HG02884 (cell line): ENCODE data around the gene PCNX2.
"Not testable (repeated sequence)": the region's sequence is repeated elsewhere in the genome, so short reads cannot be mapped to it uniquely, and the experiment has no call there.

Source experiments
- ATAC-seq: cut with Tn5 transposase; IDR thresholded peaks from one replicate; pipeline ENCODE4 v1.9.1; 2021; ENCODE audit warnings: mild to moderate bottlenecking, moderate library complexity; ENCODE audit not compliant: unreplicated experiment

The PCNX2 gene

GRCh38 chr1:233107716-233108130, 187.8 kb downstream of the PCNX2 start:
- not testable (repeated sequence) for ATAC-seq

- ATAC-seq = no peak
These were observed 188.3 kb downstream of the PCNX2 start for GRCh38 chr1:233107130-233107660.

- ATAC-seq = no peak
These were observed 190.3 kb downstream of the PCNX2 start for GRCh38 chr1:233105225-233105624.

DNA sequence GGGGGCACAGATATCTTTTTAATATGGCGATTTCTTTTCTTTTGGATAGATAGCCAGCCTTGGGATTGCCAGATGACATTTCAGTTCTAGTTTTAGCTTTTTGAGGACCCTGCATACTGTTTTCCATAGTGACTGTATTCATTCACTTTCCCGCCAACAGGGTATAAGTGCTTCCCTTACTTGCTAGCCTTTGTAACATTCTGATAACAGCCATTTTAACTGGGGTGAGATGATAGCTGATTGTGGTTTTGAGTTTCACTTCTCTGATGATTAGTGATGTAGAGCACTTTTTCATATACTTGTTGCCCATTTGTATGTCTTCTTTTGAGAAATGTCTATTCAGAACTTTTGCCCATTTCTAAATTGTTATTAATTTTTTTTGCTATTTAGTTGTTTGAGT, 193.2 kb downstream of the PCNX2 start:
- no peak for ATAC-seq

- ATAC-seq = no peak
These were observed 197.5 kb downstream of the PCNX2 start for GRCh38 chr1:233097959-233098580.

GRCh38 chr1:233097546-233097945, 198.0 kb downstream of the PCNX2 start:
- ATAC-seq = no peak

DNA sequence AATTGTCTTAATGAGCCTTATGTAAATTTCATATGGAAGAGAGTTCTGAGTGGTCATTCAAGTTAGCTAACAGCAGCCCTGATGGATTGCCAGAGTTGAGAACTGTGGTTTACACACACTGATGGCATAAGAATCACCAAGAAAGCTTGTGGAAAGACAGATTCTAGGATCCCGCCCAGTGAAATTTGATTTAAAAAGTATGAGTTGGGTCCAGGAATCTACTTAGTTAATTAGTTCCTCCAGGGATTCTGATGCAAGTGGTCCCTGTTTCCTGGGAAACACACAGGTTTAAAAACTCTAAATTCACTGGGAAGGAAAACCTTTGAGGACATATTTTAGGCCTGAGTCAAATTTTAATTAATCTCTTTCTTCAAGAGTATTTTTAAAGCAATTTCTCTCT, 200.8 kb downstream of the PCNX2 start:
- ATAC-seq = no peak

GRCh38 chr1:233094269-233094668, 201.3 kb downstream of the PCNX2 start:
- ATAC-seq = no peak

DNA sequence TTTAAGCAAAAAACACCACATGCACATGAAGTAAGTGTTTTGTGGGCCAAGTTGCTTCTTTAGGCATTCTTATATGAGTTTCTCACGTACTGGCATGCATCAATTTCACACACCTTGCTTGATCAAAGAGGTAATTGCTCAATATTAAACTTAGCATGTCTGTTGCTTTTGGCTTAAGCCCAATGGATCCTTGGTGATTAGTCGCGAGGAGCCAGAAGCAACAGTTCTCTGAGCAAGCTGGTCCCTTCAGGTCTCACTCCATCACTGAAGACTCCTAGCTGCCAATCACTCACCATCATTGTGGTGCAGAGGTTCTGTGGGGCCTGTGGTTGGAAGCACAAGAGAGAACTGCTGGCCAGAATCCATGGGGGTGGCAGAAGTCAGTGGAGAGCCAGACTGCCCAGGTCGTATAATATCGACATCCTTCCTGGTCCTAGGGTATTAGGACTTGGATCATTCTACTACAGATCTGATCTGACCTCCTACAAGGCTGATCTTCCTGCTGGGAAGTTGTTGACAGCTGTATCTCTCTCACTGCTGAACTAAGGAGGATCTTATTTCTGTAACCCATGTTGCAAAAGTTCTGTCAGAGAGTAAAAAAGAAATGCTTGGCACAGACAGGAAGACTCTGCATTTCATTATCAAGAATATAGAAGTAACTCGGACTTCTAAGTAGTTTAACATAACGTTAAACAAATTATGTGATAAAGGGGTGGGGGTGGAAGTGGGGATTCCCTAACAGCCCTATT, 204.6 kb downstream of the PCNX2 start:
- no peak for ATAC-seq

DNA sequence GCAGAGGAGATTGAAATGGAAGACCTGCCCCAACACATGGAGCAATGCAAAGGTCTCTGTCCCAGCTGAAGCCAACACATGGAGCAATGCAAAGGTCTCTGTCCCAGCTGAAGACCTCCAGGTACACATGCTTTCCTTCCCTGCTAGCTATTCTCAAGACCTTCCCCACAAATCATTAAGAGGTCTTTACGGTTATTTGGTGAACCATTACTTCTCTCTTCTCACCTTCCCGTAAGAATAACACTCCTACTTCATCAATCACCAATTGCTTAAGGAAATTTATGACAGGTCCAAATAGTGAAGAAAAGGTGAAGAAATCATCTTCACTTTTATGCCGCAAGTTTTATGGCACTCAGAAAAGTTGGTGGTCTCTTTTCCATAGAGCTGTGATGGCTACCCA, 206.3 kb downstream of the PCNX2 start:
- ATAC-seq = no peak

DNA sequence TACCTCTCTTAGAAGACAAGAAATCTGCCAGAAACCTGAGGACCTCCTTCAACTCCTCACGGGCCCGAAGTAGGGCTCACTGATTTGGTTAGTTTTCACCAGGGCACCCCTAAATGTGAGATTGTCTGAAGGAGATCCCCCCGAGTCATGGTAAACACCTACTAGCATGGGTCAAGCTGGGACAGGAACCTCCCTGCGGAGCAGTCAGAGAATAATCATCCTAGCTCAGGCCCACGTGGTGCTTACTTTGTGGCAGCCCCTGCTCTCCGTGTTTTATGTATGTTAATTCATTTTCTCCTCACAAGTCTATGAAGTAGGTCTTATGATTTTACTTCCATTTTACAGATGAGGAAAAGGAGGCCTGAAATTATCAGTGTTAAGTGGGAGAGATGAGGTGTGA, 206.9 kb downstream of the PCNX2 start:
- no peak for ATAC-seq

DNA sequence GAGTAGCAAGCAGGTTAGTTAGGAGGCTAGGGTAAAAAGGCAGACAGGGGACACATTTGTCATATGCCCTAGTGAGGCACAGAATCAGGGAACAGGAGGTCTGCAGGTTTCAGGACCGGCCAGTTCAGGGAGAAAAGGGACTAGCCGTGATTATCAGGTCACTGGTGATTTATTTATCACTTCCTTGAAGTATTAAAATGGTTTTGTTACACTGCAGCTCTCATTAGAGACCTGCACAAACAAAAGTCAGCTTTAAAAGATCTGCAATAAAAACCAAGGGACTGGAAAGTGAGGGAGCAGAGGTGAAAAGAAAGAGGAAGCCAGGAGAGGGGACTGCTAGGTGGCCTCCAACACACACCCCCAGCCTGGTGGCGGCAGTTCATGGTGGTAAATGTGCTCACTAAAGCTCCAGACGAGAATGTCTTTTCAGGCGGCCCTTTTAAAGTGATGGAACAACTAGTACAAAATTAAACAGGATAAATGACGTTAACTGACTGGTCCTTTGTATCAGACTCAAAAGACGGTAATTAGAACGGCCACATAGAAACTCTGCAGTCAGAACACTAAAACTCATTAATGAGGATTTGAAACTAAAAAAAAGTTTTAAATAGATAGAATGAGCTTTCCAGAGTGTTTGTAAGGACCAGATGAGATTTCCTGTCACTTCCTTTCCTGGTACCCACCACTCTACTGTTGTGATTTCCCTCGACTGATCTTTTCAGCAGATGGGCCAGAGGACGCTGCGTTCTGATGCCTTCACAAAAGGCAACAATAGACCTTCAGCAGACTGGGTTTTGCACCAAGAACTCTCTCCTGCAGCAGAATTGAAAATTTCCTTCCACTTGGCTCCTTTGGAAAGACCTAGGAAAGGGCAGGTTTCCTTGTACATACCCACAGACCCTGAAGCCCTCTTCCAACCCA, 208.3 kb downstream of the PCNX2 start:
- ATAC-seq = no peak

DNA sequence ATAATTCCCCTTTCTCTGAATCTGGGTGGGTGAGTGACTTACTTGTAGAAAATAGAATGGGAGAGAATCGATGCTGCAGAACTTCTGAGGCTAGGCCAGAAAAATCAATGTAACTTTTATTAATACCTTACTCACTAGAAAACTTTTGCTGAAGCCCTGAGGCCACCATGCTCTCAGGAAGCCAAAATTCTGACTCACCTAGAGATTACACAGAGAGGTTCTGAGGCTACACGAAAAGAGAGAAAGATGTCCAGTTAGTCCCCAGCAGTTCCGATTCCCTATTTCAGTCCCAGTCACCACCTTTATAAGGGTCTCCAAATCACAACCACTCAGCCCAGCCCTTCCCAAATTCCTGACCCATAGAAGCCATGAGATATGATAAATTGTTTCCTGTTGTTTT, 210.0 kb downstream of the PCNX2 start:
- ATAC-seq = no peak

DNA sequence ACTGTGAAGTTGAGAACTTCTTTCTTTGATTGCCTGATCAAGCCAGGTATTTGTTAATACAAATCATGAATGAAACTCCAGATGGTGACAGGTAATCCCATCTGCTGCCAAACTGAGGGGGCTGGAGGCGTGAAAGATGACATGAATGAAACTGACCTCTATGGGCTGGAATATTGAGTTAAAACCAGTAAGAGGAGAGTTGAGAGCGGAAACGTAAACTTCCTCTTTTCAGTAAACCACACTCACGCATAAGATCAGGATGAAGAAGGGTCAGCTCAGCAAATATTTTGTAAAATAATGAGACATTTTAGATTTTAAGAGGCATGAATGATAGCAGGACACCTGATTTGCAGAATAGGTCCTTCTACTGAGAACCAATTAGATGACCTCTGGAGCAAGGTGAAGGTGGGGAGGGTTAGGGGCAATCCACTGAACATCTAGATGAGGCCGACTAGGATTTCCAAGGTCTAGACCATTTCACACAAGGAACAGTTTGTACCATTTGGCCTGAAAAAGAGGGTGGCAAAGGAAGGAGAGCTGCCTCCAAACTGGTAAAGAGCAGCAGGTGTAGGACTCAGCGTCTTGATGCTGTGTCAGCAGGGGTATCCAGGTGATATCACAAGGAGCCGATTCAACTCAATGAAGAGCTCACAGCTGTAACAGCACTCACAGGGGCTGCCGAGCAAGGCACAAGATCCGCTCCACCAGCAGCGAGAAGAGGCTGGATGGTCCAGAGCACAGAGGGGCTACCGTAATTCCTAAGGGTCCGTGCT, 212.6 kb downstream of the PCNX2 start:
- peak; percentile 86 for ATAC-seq

DNA sequence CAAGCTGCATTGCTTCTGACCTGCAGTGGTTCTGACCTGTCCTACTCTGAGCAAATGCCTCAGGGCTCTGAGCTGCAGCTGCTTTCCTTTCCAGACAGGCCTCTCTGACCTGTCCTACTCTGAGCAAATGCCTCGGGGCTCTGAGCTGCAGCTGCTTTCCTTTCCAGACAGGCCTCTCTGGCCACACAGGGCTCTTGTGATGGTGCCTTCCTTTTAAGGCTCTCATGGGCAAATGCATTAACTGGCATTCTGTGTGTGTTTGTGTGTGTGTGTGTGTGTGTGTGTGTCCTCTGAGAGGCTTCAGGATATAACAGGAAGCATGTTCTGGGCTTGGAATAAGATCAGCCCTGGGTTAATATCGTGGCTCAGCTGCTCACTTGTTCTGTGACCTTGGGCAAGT, 213.8 kb downstream of the PCNX2 start:
- ATAC-seq = no peak

DNA sequence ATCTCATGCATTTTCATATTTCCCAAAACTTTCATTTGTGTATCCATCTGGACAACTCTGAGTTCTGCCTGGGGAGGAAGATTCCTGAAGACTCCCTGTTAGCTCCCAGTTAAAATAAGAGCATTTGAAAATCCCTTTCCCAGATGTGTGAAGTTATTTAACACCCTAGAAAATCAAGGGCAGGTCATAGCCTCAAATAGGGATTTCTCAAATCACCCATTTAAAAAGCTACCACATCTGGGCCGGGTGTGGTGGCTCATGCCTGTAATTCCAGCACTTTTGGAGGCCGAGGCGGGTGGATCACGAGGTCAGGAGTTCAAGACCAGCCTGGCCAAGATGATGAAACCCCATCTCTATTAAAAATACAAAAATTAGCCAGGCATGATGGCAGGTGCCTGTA, 214.7 kb downstream of the PCNX2 start:
- ATAC-seq = not testable (repeated sequence)

GRCh38 chr1:233080286-233080685, 215.2 kb downstream of the PCNX2 start:
- no peak for ATAC-seq

DNA sequence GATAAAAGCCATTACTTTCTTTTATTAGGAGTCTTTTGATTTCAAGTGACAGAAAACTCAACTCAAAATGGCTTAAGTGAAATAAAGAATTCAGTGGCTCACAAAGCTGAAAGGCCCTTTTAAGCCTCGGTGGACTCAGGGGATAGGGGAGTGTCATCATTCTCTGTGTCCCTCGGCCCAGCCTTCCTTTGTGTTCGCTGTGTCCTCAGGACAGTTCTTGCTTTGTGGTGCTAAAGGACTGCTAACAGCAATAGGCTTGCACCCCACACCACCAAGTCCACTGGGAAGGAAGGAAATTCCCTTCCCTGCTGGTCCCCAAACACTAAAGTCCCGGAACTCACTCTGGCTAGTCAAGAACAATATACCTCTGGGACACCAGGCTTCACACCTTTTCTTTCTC, 216.0 kb downstream of the PCNX2 start:
- no peak for ATAC-seq

GRCh38 chr1:233078396-233078795, 217.1 kb downstream of the PCNX2 start:
- ATAC-seq = no peak

- ATAC-seq = no peak
These were observed 219.6 kb downstream of the PCNX2 start for GRCh38 chr1:233075915-233076295.

DNA sequence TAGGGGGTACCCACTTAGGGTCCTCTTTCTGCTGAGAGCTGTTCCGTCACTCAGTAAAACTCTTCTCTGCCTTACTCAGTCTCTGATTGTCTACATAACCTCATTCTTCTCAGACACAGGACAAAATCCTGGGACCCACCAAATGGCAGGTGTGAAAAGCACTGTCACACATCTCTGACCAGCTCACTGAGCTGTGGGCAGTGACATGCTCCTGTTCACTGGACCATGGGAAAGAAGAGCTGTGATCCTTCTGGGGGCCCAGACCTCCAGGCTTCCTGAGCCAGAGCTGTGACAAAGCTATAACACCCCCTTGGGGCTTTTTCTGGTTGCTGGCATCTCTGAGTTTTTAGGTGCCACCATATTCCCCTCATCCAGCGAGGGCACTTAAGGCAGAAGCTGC, 229.4 kb downstream of the PCNX2 start:
- no peak for ATAC-seq
